K562 (cell line): Measurements from ENCODE around the gene RNF20. TPM values are rescaled to one million over a fixed set of nuclear protein-coding genes. Genes with fewer than 3 reads are reported as not detected.

Experiments used
- ATAC-seq: fragments of 200-7000 bp; cut with Tn5 transposase; 3 replicates; pipeline ENCODE4 v1.9.1; 2020; ENCODE audit warnings: moderate library complexity
- BruUV-seq: library from RNA; stranded (reverse); fragments of 400-500 nt; replicated peaks from 2 replicates; lab custom pipeline; 2021; lab: Mats Ljungman, UMichigan
- CTCF ChIA-PET: fragments of 300-600 bp; formaldehyde crosslinking; extraction: SDS; loops from one replicate; lab custom pipeline; 2021; ENCODE audit warnings: low intra/inter-chr PET ratio; lab: Yijun Ruan, JAX
- POLR2A ChIA-PET: fragments of 300-600, 350-650 bp; sonication (Branson Sonifier 250); formaldehyde crosslinking; extraction: SDS; loops from one replicate; lab custom pipeline; 2021; ENCODE audit warnings: antibody characterized with exemption, inconsistent platforms; lab: Yijun Ruan, JAX
- DNase-seq, 4 experiments: peaks; one replicate each; pipeline versions ENCODE4 v3.0.0 to v3.0.0-alpha.2; 2011 to 2018; ENCODE audit warnings: low spot score in 3 of 4, mixed read lengths in 3 of 4; ENCODE audit errors: extremely low read depth in 1 of 4
- FAIRE-seq: peaks from 2 replicates; lab custom pipeline; 2011; peaks lifted over from hg19 to GRCh38; lab: Jason Lieb, UNC
- H2AFZ ChIP-seq: 2 replicates; pipeline ENCODE4 v1.6.0; 2011; ENCODE audit warnings: low read depth, low read length, control low read depth, inconsistent platforms
- H3K27ac ChIP-seq: fragments of 200-600 bp; 3 replicates; pipeline ENCODE4 v1.8.0; 2011; ENCODE audit warnings: low read depth, mild to moderate bottlenecking, control low read depth, inconsistent platforms, low read length, moderate library complexity, mixed read lengths; ENCODE audit errors: extremely low read depth
- H3K27me3 ChIP-seq, 2 experiments: fragments of 300-600 bp in 1 of 2; 2 replicates in 1 of 2; 3 replicates in 1 of 2; pipeline versions ENCODE4 v1.6.0 to v1.8.0; 2011; ENCODE audit warnings: inconsistent platforms in 2 of 2, low read length in 2 of 2, mild to moderate bottlenecking in 1 of 2, mixed read lengths in 1 of 2, moderate library complexity in 1 of 2; ENCODE audit not compliant: control insufficient read depth in 2 of 2, insufficient read depth in 2 of 2
- H3K36me3 ChIP-seq: fragments of 300-600 bp; 3 replicates; pipeline ENCODE4 v1.8.0; 2011; ENCODE audit warnings: mild to moderate bottlenecking, low read length, inconsistent platforms; ENCODE audit not compliant: control insufficient read depth, insufficient read depth
- H3K4me1 ChIP-seq, 2 experiments: fragments of 200-600 bp in 1 of 2; replicated peaks in 1 of 2; 2 replicates in 1 of 2; 3 replicates in 1 of 2; pipeline versions ENCODE4 v1.5.1 to v1.8.0; 2011; ENCODE audit warnings: inconsistent platforms in 2 of 2, low read length in 2 of 2, mild to moderate bottlenecking in 1 of 2, mixed read lengths in 1 of 2, moderate library complexity in 1 of 2; ENCODE audit not compliant: control insufficient read depth in 2 of 2, insufficient read depth in 2 of 2
- H3K4me2 ChIP-seq: 2 replicates; pipeline ENCODE4 v1.6.1; 2011; ENCODE audit warnings: low read length, control low read depth, inconsistent platforms, mixed read lengths; ENCODE audit not compliant: insufficient read depth
- H3K4me3 ChIP-seq: fragments of 200-600 bp; sonication (generic), shearing (Covaris generic); 2 replicates; pipeline ENCODE4 v1.5.1; 2016; ENCODE audit warnings: control low read depth, inconsistent platforms
- H3K79me2 ChIP-seq: fragments of 200-600 bp; 3 replicates; pipeline ENCODE4 v1.8.0; 2011; ENCODE audit warnings: low read length, inconsistent platforms; ENCODE audit not compliant: control insufficient read depth, insufficient read depth
- H3K9ac ChIP-seq, 2 experiments: 2 replicates each; pipeline versions ENCODE4 v1.6.0 to v1.6.1; 2011; ENCODE audit warnings: low read depth in 2 of 2, low read length in 2 of 2, control low read depth in 1 of 2, inconsistent platforms in 1 of 2, mild to moderate bottlenecking in 1 of 2, mixed read lengths in 1 of 2; ENCODE audit not compliant: insufficient read depth in 1 of 2
- H3K9me1 ChIP-seq: one replicate; pipeline ENCODE4 v1.6.0; 2011; ENCODE audit warnings: inconsistent platforms, mild to moderate bottlenecking, low read length, moderate library complexity; ENCODE audit not compliant: control insufficient read depth, insufficient read depth
- H3K9me3 ChIP-seq: replicated peaks from 2 replicates; pipeline ENCODE4 v1.5.1; 2011; ENCODE audit warnings: low read depth, low read length, inconsistent platforms; ENCODE audit not compliant: control insufficient read depth, insufficient read depth
- H4K20me1 ChIP-seq: replicated peaks from 2 replicates; pipeline ENCODE4 v1.6.1; 2011; ENCODE audit warnings: low read length, inconsistent platforms, mixed read lengths; ENCODE audit not compliant: control insufficient read depth, insufficient read depth
- MCM2 ChIP-seq: fragments of 450-650 bp; IDR thresholded peaks from 2 replicates; pipeline ENCODE4 v1.6.1; 2017; ENCODE audit warnings: low read depth, mild to moderate bottlenecking
- NCOR1 ChIP-seq: fragments of 450-650 bp; IDR thresholded peaks from 2 replicates; pipeline ENCODE4 v1.6.1; 2016; ENCODE audit warnings: mild to moderate bottlenecking, moderate library complexity
- RFX1 ChIP-seq: fragments of 450-650 bp; IDR thresholded peaks from 2 replicates; pipeline ENCODE4 v1.6.1; 2016; ENCODE audit warnings: mild to moderate bottlenecking, moderate library complexity
- STAG1 ChIP-seq: sonication (generic); formaldehyde crosslinking; IDR thresholded peaks from 2 replicates; pipeline ENCODE4 v1.5.0; 2020; ENCODE audit warnings: missing genetic modification reagents, borderline replicate concordance
- ZEB2 ChIP-seq: fragments of 450-650 bp; IDR thresholded peaks from 2 replicates; pipeline ENCODE4 v1.6.1; 2016
- WGBS: fragments of 100-300 bp; shearing (Covaris generic); methylation state at CpG from one replicate; pipeline ENCODE4 v1.1.6; 2016; ENCODE audit warnings: low coverage, mixed read lengths; ENCODE audit not compliant: insufficient coverage; ENCODE audit errors: missing lambda C conversion rate; 5-methylcytosine and 5-hydroxymethylcytosine counted together
- in situ Hi-C: fragments of 300-500 bp; cut with MboI; formaldehyde crosslinking; loops from 4 replicates; pipeline ENCODE4 v1.15.0; 2018; ENCODE audit warnings: inconsistent platforms, mixed read lengths
- intact Hi-C: fragments of 100-400 bp; cut with micrococcal nuclease; formaldehyde crosslinking; loops from 2 replicates; pipeline ENCODE4 v1.14.2; 2022
- polyA plus RNA-seq, 8 experiments: library from polyadenylated mRNA; depleted of rRNA in 4 of 8; stranded (reverse) in 5 of 8; unstranded in 3 of 8; fragments of >200 nt; fragmentation: Nextera tagmentation in 2 of 8; fragmentation: Illumina TruSeq in 1 of 8; extraction: Ambion mirVana in 2 of 8; extraction: Trizol in 1 of 8; gene quantifications; 2 replicates each; pipeline versions ENCODE4 v1.2.1 to v1.2.3, GENCODE V29; 2011 to 2014; ENCODE audit warnings: inconsistent platforms in 1 of 8, missing spikeins in 1 of 8
- total RNA-seq, 7 experiments: library from RNA; depleted of rRNA in 6 of 7; stranded (reverse); fragments of >200 nt in 6 of 7; fragmentation: Illumina TruSeq in 2 of 7; extraction: Trizol in 2 of 7; gene quantifications; 2 replicates each; pipeline versions ENCODE4 v1.2.1 to v1.2.3, GENCODE V29; 2011 to 2021; ENCODE audit warnings: low replicate concordance in 1 of 7
- TF ChIP-seq, protein P1 (sequence below): fragments of 450-650 bp; formaldehyde crosslinking; IDR thresholded peaks from 2 replicates; pipeline ENCODE4 v1.4.0; 2022; ENCODE audit warnings: missing genetic modification characterization
- TF ChIP-seq, protein P2 (sequence below): fragments of 250-450 bp; sonication (Bioruptor Pico); IDR thresholded peaks from 2 replicates; pipeline ENCODE4 v1.8.0; 2022; ENCODE audit warnings: moderate library complexity, mild to moderate bottlenecking, inconsistent platforms
- TF ChIP-seq, protein P3 (sequence below): fragments of 450-650 bp; formaldehyde crosslinking; IDR thresholded peaks from 2 replicates; pipeline ENCODE4 v1.4.0; 2022; ENCODE audit warnings: mild to moderate bottlenecking, moderate library complexity
- TF ChIP-seq, protein P4 (sequence below), 2 experiments: IDR thresholded peaks in 1 of 2; conservative IDR thresholded peaks in 1 of 2; 2 replicates each; pipeline ENCODE4 v1.6.1; 2016; ENCODE audit warnings: low read depth in 2 of 2, mild to moderate bottlenecking in 1 of 2, missing compliant biosample characterization in 1 of 2, missing genetic modification characterization in 1 of 2, moderate library complexity in 1 of 2

Gene RNF20
- total and polyA plus RNA-seq, 9 of the 15 experiments (the other 6 are each of a cell fraction or from before 2014, with no cell fraction given), result 5.5 to 25.0 (median 22.1) TPM

DNA sequence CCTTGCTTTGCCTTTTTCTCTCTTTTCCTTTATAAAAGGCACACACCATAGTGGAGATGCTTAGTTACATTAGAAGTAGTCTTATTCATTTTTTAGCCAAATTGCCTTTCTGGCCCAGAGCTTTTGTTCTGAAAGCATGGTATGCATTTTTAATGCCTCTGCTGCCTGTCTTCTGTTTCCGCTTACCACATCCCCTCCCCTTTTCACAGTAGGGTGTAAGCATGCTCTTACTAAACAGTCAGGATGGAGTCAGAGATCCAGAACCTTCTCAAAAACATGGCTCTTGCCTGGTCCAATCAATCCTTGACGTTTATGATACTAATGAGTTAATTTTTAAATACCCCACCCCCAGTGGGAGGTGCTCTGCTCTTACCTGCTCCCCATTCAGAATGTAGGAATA, 38.7 kb downstream of the RNF20 start:
- no peak for ATAC-seq
- intact Hi-C loops (no loop called here), in situ Hi-C loops (no loop called here)
- FAIRE-seq, result no peak
- Histone ChIP-seq H2AFZ (no peak overlapping the region), H3K79me2 (no peaks in the 10 kb centered on the region), H3K36me3 (no peaks in the 10 kb centered on the region), H3K27me3 (no peaks in the 10 kb centered on the region), H3K4me2 (no peak overlapping the region), H3K4me1 (peaks cover 18 to 32% of the 10 kb centered on the region in 2 experiments), H4K20me1 (no peaks in the 10 kb centered on the region), H3K9me1 (no peaks in the 10 kb centered on the region), H3K4me3 (no peak overlapping the region), H3K27ac (no peak overlapping the region), H3K9ac (no peak overlapping the region), H3K9me3 (no peaks in the 10 kb centered on the region)
- 56% methylated on average over 2 of the region's 2 CpGs for WGBS
- DNase-seq, result no peak
- TF ChIP-seq, protein P1, sequence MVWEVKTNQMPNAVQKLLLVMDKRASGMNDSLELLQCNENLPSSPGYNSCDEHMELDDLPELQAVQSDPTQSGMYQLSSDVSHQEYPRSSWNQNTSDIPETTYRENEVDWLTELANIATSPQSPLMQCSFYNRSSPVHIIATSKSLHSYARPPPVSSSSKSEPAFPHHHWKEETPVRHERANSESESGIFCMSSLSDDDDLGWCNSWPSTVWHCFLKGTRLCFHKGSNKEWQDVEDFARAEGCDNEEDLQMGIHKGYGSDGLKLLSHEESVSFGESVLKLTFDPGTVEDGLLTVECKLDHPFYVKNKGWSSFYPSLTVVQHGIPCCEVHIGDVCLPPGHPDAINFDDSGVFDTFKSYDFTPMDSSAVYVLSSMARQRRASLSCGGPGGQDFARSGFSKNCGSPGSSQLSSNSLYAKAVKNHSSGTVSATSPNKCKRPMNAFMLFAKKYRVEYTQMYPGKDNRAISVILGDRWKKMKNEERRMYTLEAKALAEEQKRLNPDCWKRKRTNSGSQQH (CRISPR knock-in tag), result no peak
- no peak for TF ChIP-seq STAG1
- ChIA-PET CTCF (no interaction called here), POLR2A (interaction anchor here (0.7 to 1.2 kb wide), 2 partner anchors 15 to 105 kb away, joined by 3 read pairs; no protein-coding TSS in a partner anchor)
- no TSS peak for BruUV-seq

DNA sequence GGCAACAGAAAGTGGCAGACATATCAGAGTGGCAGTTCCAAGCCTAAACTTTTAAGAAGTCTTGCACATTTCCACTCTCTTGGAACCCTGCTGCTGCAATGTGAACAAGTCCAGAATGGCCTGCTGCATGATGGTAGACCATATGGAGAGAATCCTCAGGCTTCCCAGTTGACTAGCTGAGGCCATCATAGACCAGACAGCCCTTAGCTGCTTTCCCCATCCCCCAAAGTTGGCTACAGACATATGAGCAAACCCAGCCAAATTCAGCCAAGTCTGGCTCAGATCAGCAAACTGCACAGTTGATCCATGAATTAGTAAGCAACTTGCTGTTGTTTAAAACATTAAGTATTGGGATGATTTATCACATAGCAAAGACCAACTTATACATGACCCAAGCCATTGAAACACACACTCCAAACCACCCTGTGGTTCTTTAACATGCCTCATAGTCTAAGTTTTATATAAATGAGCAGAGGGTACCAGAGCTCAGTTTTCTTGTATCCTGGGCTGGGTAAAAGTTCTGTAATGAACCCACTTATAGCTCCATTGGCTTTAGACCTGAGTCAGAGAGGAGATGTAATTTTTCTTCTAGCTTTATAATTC, 41.2 kb downstream of the RNF20 start:
- ChIA-PET CTCF (no interaction called here), POLR2A (no interaction called here)
- no peak overlapping the region for H3K9ac ChIP-seq
- H3K27me3 ChIP-seq, result no peaks in the 10 kb centered on the region
- H3K9me3 ChIP-seq, result no peaks in the 10 kb centered on the region
- DNase-seq (no peak), ATAC-seq (no peak), FAIRE-seq (no peak)
- H3K27ac ChIP-seq, result no peak overlapping the region
- H3K4me1 ChIP-seq, result peaks cover 18 to 28% of the 10 kb centered on the region in 2 experiments
- no peaks in the 10 kb centered on the region for H4K20me1 ChIP-seq
- no TSS peak for BruUV-seq
- H3K4me2 ChIP-seq, result no peak overlapping the region
- no peaks in the 10 kb centered on the region for H3K79me2 ChIP-seq
- intact Hi-C loops, result no loop called here
- in situ Hi-C loops, result no loop called here
- no peak overlapping the region for H3K4me3 ChIP-seq
- H3K9me1 ChIP-seq, result no peaks in the 10 kb centered on the region
- no peaks in the 10 kb centered on the region for H3K36me3 ChIP-seq
- H2AFZ ChIP-seq, result no peak overlapping the region
- no peak for TF ChIP-seq ZEB2
- no peak for TF ChIP-seq MCM2
- no peak for TF ChIP-seq NCOR1
- TF ChIP-seq, protein P2, sequence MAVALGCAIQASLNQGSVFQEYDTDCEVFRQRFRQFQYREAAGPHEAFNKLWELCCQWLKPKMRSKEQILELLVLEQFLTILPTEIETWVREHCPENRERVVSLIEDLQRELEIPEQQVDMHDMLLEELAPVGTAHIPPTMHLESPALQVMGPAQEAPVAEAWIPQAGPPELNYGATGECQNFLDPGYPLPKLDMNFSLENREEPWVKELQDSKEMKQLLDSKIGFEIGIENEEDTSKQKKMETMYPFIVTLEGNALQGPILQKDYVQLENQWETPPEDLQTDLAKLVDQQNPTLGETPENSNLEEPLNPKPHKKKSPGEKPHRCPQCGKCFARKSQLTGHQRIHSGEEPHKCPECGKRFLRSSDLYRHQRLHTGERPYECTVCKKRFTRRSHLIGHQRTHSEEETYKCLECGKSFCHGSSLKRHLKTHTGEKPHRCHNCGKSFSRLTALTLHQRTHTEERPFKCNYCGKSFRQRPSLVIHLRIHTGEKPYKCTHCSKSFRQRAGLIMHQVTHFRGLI, result no peak
- TF ChIP-seq, protein P3, sequence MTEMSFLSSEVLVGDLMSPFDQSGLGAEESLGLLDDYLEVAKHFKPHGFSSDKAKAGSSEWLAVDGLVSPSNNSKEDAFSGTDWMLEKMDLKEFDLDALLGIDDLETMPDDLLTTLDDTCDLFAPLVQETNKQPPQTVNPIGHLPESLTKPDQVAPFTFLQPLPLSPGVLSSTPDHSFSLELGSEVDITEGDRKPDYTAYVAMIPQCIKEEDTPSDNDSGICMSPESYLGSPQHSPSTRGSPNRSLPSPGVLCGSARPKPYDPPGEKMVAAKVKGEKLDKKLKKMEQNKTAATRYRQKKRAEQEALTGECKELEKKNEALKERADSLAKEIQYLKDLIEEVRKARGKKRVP (CRISPR knock-in tag), result no peak
- TF ChIP-seq, protein P4, sequence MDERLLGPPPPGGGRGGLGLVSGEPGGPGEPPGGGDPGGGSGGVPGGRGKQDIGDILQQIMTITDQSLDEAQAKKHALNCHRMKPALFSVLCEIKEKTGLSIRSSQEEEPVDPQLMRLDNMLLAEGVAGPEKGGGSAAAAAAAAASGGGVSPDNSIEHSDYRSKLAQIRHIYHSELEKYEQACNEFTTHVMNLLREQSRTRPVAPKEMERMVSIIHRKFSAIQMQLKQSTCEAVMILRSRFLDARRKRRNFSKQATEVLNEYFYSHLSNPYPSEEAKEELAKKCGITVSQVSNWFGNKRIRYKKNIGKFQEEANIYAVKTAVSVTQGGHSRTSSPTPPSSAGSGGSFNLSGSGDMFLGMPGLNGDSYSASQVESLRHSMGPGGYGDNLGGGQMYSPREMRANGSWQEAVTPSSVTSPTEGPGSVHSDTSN (CRISPR knock-in tag; IDR thresholded peaks at IDR 0.05; ENCODE audit: low read depth), result no peak
- TF ChIP-seq, protein P4 (tag; conservative IDR thresholded peaks at IDR 0.05; ENCODE audit: low read depth), result no peak
- TF ChIP-seq RFX1, result no peak
